GM23338 (cell line): ENCODE data around the gene SEC14L3.

Experiments
- CREB1 ChIP-seq: fragments of 250-450 bp; sonication (Bioruptor Pico); IDR thresholded peaks from 2 replicates; pipeline ENCODE4 v1.5.0; 2020; ENCODE audit warnings: low read depth, mild to moderate bottlenecking, moderate library complexity
- EZH2 ChIP-seq: fragments of 200-600 bp; sonication (generic); IDR thresholded peaks from one replicate; pipeline ENCODE4 v1.8.0; 2017; ENCODE audit warnings: antibody characterized with exemption, mild to moderate bottlenecking, low read depth; ENCODE audit not compliant: unreplicated experiment
- EZH2phosphoT487 ChIP-seq: fragments of 200-600 bp; sonication (generic); IDR thresholded peaks from one replicate; pipeline ENCODE4 v1.8.1; 2018; ENCODE audit warnings: antibody characterized with exemption; ENCODE audit not compliant: unreplicated experiment
- JUNB ChIP-seq: IDR thresholded peaks from one replicate; pipeline ENCODE4 v1.6.1; 2016; ENCODE audit warnings: antibody characterized with exemption; ENCODE audit not compliant: unreplicated experiment
- NANOG ChIP-seq: IDR thresholded peaks from 2 replicates; pipeline ENCODE4 v1.6.1; 2016; ENCODE audit warnings: antibody characterized with exemption, borderline replicate concordance
- POLR2AphosphoS5 ChIP-seq: IDR thresholded peaks from 2 replicates; pipeline ENCODE4 v1.6.1; 2016; ENCODE audit warnings: antibody characterized with exemption, low read depth
- STAT1 ChIP-seq: IDR thresholded peaks from one replicate; pipeline ENCODE4 v1.6.1; 2016; ENCODE audit warnings: antibody characterized with exemption; ENCODE audit not compliant: unreplicated experiment
- ZNF114 ChIP-seq: fragments of 250-450 bp; sonication (Bioruptor Pico); IDR thresholded peaks from 2 replicates; pipeline ENCODE4 v1.5.0; 2020; ENCODE audit warnings: mild to moderate bottlenecking, moderate library complexity
- ZNF331 ChIP-seq: fragments of 250-450 bp; sonication (Bioruptor Pico); IDR thresholded peaks from 2 replicates; pipeline ENCODE4 v1.5.0; 2020; ENCODE audit warnings: low read depth, mild to moderate bottlenecking, moderate library complexity
- TF ChIP-seq, protein P1 (sequence below), 2 experiments: fragments of 200-600 bp in 1 of 2; sonication (generic) in 1 of 2; conservative IDR thresholded peaks; 2 replicates each; pipeline versions ENCODE4 v1.5.1 to v1.6.1; 2016 to 2017; ENCODE audit warnings: antibody characterized with exemption in 2 of 2, low read depth in 2 of 2, mild to moderate bottlenecking in 2 of 2, moderate library complexity in 1 of 2
- TF ChIP-seq, protein P2 (sequence below): IDR thresholded peaks from one replicate; pipeline ENCODE4 v1.6.1; 2018; ENCODE audit warnings: antibody characterized with exemption; ENCODE audit not compliant: unreplicated experiment
- TF ChIP-seq, protein P3 (sequence below): fragments of 250-450 bp; sonication (Bioruptor Pico); IDR thresholded peaks from 2 replicates; pipeline ENCODE4 v1.5.0; 2020; ENCODE audit warnings: mild to moderate bottlenecking, moderate library complexity

DNA sequence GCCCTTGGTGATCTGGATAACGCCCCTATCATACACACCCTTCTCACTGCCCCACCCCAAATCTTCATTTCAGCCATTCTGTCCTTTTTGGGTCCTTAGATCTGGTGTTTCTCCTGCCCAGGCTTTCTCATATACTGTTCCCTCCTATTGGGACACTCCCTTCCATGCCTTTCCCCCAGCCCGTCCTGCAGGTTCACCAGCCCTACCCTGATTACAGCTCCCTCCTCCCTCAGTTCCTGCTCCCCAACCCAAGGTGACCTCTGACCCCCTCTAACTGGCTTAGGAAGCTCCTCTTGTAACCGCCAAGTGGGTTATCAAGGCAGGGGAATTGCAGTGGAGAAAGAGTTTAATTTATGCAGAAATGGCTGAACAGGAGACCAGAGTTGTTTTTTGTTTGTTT, 33.3 kb downstream of the SEC14L3 start:
- TF ChIP-seq, protein P1, sequence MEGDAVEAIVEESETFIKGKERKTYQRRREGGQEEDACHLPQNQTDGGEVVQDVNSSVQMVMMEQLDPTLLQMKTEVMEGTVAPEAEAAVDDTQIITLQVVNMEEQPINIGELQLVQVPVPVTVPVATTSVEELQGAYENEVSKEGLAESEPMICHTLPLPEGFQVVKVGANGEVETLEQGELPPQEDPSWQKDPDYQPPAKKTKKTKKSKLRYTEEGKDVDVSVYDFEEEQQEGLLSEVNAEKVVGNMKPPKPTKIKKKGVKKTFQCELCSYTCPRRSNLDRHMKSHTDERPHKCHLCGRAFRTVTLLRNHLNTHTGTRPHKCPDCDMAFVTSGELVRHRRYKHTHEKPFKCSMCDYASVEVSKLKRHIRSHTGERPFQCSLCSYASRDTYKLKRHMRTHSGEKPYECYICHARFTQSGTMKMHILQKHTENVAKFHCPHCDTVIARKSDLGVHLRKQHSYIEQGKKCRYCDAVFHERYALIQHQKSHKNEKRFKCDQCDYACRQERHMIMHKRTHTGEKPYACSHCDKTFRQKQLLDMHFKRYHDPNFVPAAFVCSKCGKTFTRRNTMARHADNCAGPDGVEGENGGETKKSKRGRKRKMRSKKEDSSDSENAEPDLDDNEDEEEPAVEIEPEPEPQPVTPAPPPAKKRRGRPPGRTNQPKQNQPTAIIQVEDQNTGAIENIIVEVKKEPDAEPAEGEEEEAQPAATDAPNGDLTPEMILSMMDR (conservative IDR thresholded peaks at IDR 0.05; ENCODE audit: low read depth in 2 of 2): no peak
- no peak for TF ChIP-seq POLR2AphosphoS5
- TF ChIP-seq, protein P2, sequence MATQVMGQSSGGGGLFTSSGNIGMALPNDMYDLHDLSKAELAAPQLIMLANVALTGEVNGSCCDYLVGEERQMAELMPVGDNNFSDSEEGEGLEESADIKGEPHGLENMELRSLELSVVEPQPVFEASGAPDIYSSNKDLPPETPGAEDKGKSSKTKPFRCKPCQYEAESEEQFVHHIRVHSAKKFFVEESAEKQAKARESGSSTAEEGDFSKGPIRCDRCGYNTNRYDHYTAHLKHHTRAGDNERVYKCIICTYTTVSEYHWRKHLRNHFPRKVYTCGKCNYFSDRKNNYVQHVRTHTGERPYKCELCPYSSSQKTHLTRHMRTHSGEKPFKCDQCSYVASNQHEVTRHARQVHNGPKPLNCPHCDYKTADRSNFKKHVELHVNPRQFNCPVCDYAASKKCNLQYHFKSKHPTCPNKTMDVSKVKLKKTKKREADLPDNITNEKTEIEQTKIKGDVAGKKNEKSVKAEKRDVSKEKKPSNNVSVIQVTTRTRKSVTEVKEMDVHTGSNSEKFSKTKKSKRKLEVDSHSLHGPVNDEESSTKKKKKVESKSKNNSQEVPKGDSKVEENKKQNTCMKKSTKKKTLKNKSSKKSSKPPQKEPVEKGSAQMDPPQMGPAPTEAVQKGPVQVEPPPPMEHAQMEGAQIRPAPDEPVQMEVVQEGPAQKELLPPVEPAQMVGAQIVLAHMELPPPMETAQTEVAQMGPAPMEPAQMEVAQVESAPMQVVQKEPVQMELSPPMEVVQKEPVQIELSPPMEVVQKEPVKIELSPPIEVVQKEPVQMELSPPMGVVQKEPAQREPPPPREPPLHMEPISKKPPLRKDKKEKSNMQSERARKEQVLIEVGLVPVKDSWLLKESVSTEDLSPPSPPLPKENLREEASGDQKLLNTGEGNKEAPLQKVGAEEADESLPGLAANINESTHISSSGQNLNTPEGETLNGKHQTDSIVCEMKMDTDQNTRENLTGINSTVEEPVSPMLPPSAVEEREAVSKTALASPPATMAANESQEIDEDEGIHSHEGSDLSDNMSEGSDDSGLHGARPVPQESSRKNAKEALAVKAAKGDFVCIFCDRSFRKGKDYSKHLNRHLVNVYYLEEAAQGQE: no peak
- TF ChIP-seq EZH2phosphoT487: no peak
- no peak for TF ChIP-seq EZH2
- no peak for TF ChIP-seq NANOG
- no peak for TF ChIP-seq ZNF331
- no peak for TF ChIP-seq STAT1
- TF ChIP-seq CREB1: no peak
- no peak for TF ChIP-seq JUNB
- no peak for TF ChIP-seq ZNF114 (CRISPR knock-in tag)
- TF ChIP-seq, protein P3, sequence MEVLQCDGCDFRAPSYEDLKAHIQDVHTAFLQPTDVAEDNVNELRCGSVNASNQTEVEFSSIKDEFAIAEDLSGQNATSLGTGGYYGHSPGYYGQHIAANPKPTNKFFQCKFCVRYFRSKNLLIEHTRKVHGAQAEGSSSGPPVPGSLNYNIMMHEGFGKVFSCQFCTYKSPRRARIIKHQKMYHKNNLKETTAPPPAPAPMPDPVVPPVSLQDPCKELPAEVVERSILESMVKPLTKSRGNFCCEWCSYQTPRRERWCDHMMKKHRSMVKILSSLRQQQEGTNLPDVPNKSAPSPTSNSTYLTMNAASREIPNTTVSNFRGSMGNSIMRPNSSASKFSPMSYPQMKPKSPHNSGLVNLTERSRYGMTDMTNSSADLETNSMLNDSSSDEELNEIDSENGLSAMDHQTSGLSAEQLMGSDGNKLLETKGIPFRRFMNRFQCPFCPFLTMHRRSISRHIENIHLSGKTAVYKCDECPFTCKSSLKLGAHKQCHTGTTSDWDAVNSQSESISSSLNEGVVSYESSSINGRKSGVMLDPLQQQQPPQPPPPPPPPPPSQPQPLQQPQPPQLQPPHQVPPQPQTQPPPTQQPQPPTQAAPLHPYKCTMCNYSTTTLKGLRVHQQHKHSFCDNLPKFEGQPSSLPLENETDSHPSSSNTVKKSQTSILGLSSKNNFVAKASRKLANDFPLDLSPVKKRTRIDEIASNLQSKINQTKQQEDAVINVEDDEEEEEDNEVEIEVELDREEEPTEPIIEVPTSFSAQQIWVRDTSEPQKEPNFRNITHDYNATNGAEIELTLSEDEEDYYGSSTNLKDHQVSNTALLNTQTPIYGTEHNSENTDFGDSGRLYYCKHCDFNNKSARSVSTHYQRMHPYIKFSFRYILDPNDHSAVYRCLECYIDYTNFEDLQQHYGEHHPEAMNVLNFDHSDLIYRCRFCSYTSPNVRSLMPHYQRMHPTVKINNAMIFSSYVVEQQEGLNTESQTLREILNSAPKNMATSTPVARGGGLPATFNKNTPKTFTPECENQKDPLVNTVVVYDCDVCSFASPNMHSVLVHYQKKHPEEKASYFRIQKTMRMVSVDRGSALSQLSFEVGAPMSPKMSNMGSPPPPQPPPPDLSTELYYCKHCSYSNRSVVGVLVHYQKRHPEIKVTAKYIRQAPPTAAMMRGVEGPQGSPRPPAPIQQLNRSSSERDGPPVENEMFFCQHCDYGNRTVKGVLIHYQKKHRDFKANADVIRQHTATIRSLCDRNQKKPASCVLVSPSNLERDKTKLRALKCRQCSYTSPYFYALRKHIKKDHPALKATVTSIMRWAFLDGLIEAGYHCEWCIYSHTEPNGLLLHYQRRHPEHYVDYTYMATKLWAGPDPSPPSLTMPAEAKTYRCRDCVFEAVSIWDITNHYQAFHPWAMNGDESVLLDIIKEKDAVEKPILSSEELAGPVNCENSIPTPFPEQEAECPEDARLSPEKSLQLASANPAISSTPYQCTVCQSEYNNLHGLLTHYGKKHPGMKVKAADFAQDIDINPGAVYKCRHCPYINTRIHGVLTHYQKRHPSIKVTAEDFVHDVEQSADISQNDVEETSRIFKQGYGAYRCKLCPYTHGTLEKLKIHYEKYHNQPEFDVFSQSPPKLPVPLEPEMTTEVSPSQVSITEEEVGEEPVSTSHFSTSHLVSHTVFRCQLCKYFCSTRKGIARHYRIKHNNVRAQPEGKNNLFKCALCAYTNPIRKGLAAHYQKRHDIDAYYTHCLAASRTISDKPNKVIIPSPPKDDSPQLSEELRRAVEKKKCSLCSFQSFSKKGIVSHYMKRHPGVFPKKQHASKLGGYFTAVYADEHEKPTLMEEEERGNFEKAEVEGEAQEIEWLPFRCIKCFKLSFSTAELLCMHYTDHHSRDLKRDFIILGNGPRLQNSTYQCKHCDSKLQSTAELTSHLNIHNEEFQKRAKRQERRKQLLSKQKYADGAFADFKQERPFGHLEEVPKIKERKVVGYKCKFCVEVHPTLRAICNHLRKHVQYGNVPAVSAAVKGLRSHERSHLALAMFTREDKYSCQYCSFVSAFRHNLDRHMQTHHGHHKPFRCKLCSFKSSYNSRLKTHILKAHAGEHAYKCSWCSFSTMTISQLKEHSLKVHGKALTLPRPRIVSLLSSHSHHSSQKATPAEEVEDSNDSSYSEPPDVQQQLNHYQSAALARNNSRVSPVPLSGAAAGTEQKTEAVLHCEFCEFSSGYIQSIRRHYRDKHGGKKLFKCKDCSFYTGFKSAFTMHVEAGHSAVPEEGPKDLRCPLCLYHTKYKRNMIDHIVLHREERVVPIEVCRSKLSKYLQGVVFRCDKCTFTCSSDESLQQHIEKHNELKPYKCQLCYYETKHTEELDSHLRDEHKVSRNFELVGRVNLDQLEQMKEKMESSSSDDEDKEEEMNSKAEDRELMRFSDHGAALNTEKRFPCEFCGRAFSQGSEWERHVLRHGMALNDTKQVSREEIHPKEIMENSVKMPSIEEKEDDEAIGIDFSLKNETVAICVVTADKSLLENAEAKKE (CRISPR knock-in tag): no peak
